PC-9 (cell line): ENCODE data around the gene ABCA2.

Experiments used
- EZH2 ChIP-seq: fragments of 200-600 bp; sonication (generic); IDR thresholded peaks from 2 replicates; pipeline ENCODE4 v1.8.0; 2017; ENCODE audit warnings: antibody characterized with exemption, low read depth
- TF ChIP-seq, protein P1 (sequence below): fragments of 200-600 bp; sonication (generic); conservative IDR thresholded peaks from 2 replicates; pipeline ENCODE4 v1.6.1; 2017; ENCODE audit warnings: mixed run types, antibody characterized with exemption, mild to moderate bottlenecking, moderate library complexity

DNA sequence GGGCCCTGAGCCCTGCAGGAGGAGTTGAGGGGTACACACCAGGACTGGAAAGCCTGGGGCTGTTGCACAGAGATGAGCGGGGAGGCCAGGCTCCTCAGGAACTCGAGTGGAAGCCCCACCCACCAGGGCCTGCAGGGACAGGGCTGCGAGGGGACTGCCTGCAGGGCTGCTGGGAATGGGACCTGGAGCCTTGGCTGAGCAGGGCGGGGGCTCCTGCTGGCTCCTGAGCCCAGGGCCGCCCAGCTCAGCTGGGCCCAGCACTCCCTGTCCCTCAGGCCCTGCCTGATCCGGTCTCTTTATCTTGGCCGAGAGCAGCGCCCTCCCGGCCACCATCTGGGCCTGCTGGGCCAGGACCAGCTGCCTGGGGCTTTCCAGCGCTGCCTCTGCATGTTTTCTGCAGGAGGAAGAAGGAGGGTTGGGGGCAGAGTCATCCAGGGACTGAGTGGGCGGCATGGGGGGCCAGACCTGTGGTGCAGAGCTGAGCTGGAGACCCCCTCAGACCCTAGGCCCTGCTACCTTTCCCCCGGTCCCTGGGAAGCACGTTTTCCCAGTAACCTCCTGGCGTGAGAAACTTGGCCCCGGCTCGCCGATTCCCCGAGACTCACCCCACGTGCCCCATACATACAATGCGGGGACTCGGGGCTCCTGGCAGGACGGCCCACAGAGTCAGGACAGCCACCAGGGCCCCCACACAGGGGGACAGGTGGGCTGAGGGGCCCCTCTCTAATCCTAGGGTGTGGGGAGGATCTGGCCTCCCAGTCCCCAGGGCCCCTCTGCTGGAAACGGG, 66.6 kb downstream of the ABCA2 start:
- TF ChIP-seq, protein P1, sequence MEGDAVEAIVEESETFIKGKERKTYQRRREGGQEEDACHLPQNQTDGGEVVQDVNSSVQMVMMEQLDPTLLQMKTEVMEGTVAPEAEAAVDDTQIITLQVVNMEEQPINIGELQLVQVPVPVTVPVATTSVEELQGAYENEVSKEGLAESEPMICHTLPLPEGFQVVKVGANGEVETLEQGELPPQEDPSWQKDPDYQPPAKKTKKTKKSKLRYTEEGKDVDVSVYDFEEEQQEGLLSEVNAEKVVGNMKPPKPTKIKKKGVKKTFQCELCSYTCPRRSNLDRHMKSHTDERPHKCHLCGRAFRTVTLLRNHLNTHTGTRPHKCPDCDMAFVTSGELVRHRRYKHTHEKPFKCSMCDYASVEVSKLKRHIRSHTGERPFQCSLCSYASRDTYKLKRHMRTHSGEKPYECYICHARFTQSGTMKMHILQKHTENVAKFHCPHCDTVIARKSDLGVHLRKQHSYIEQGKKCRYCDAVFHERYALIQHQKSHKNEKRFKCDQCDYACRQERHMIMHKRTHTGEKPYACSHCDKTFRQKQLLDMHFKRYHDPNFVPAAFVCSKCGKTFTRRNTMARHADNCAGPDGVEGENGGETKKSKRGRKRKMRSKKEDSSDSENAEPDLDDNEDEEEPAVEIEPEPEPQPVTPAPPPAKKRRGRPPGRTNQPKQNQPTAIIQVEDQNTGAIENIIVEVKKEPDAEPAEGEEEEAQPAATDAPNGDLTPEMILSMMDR, result no peak
- TF ChIP-seq EZH2, result no peak
